GM18505 (cell line): ENCODE data around the gene NOTUM.
"Not testable (repeated sequence)": the region's sequence is repeated elsewhere in the genome, so short reads cannot be mapped to it uniquely, and the experiment has no call there.

Experiments used
- ATAC-seq: cut with Tn5 transposase; IDR thresholded peaks from one replicate; pipeline ENCODE4 v1.9.1; 2021; ENCODE audit not compliant: unreplicated experiment
- POLR2A ChIP-seq: IDR thresholded peaks from 4 replicates; pipeline ENCODE4 v1.6.1; 2011; ENCODE audit warnings: borderline replicate concordance; ENCODE audit not compliant: insufficient read depth, insufficient read length; ENCODE audit errors: extremely low read depth

NOTUM gene

GRCh38 chr17:81992306-81993102 is 31.5 kb upstream of the NOTUM start:
- no peak for TF ChIP-seq POLR2A
- ATAC-seq, result no peak

GRCh38 chr17:81991684-81992305 is 30.8 kb upstream of the NOTUM start:
- TF ChIP-seq POLR2A, result no peak
- ATAC-seq, result no peak

- TF ChIP-seq POLR2A, result no peak
- ATAC-seq, result no peak
Observed at GRCh38 chr17:81990836-81991683, 30.1 kb upstream of the NOTUM start.

GRCh38 chr17:81987161-81987770 is 26.3 kb upstream of the NOTUM start:
- no peak for ATAC-seq
- TF ChIP-seq POLR2A, result no peak

GRCh38 chr17:81986606-81987005 is 25.6 kb upstream of the NOTUM start:
- TF ChIP-seq POLR2A, result no peak

GRCh38 chr17:81984773-81985410 is 23.9 kb upstream of the NOTUM start:
- no peak for TF ChIP-seq POLR2A
- ATAC-seq, result no peak

More at GRCh38 chr17:81986606-81987005, 25.6 kb upstream of the NOTUM start:
- ATAC-seq, result no peak

GRCh38 chr17:81983639-81984373 is 22.8 kb upstream of the NOTUM start:
- TF ChIP-seq POLR2A, result no peak
- no peak for ATAC-seq

GRCh38 chr17:81983011-81983638 is 22.1 kb upstream of the NOTUM start:
- ATAC-seq, result no peak
- TF ChIP-seq POLR2A, result no peak

GRCh38 chr17:81981511-81981910 is 20.5 kb upstream of the NOTUM start:
- ATAC-seq, result not testable (repeated sequence)

GRCh38 chr17:81980707-81981343 is 19.8 kb upstream of the NOTUM start:
- ATAC-seq, result no peak
- no peak for TF ChIP-seq POLR2A

GRCh38 chr17:81980122-81980521 is 19.1 kb upstream of the NOTUM start:
- no peak for TF ChIP-seq POLR2A
- no peak for ATAC-seq
